Activated CD4-positive, alpha-beta memory T cell treated with anti-CD3 and anti-CD28 coated beads, Interleukin-2, amount 10 ng/mL, durations not matched to agents 7 days and 5 days (primary cell): Measurements from ENCODE around the gene ERCC8. TPM values are rescaled to one million over a fixed set of nuclear protein-coding genes. Genes with fewer than 3 reads are reported as not detected.
A peak's percentile ranks its signal among the peaks of the same experiment; 100 is the strongest.
"Not testable (repeated sequence)": the region's sequence is repeated elsewhere in the genome, so short reads cannot be mapped to it uniquely, and the experiment has no call there.

ENCODE experiments used
- CTCF ChIA-PET: fragments of 350-600 bp; sonication (Branson Sonifier 250); formaldehyde crosslinking; loops from one replicate; lab custom pipeline; 2021; ENCODE audit warnings: antibody characterized with exemption, inconsistent platforms; lab: Charles Lee
- POLR2A ChIA-PET: fragments of 350-600 bp; sonication (Branson Sonifier 250); formaldehyde crosslinking; loops from one replicate; lab custom pipeline; 2021; ENCODE audit warnings: antibody characterized with exemption; lab: Charles Lee
- DNase-seq: peaks from one replicate; pipeline ENCODE4 v3.0.0-alpha.2; 2020
- H3K27ac Mint-ChIP-seq: one replicate; pipeline ENCODE4 v1.8.0; 2021; ENCODE audit warnings: mild to moderate bottlenecking, mixed read lengths
- H3K27me3 Mint-ChIP-seq: one replicate; pipeline ENCODE4 v1.8.0; 2021; ENCODE audit warnings: mixed read lengths
- H3K36me3 Mint-ChIP-seq: one replicate; pipeline ENCODE4 v1.8.0; 2021; ENCODE audit warnings: low read depth, mixed read lengths
- H3K4me1 Mint-ChIP-seq: one replicate; pipeline ENCODE4 v1.8.0; 2021; ENCODE audit warnings: mixed read lengths
- H3K4me3 Mint-ChIP-seq: one replicate; pipeline ENCODE4 v1.8.0; 2021; ENCODE audit warnings: mild to moderate bottlenecking, mixed read lengths
- H3K9me3 Mint-ChIP-seq: one replicate; pipeline ENCODE4 v1.8.0; 2021; ENCODE audit warnings: mixed read lengths
- total RNA-seq, 2 experiments: library from RNA; stranded (reverse); gene quantifications; one replicate each; pipeline ENCODE4 v1.2.3, GENCODE V29; 2021

The ERCC8 gene, protein sequence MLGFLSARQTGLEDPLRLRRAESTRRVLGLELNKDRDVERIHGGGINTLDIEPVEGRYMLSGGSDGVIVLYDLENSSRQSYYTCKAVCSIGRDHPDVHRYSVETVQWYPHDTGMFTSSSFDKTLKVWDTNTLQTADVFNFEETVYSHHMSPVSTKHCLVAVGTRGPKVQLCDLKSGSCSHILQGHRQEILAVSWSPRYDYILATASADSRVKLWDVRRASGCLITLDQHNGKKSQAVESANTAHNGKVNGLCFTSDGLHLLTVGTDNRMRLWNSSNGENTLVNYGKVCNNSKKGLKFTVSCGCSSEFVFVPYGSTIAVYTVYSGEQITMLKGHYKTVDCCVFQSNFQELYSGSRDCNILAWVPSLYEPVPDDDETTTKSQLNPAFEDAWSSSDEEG
- total RNA-seq, result 1 to 10 TPM; 5.9 to 7.3 TPM

DNA sequence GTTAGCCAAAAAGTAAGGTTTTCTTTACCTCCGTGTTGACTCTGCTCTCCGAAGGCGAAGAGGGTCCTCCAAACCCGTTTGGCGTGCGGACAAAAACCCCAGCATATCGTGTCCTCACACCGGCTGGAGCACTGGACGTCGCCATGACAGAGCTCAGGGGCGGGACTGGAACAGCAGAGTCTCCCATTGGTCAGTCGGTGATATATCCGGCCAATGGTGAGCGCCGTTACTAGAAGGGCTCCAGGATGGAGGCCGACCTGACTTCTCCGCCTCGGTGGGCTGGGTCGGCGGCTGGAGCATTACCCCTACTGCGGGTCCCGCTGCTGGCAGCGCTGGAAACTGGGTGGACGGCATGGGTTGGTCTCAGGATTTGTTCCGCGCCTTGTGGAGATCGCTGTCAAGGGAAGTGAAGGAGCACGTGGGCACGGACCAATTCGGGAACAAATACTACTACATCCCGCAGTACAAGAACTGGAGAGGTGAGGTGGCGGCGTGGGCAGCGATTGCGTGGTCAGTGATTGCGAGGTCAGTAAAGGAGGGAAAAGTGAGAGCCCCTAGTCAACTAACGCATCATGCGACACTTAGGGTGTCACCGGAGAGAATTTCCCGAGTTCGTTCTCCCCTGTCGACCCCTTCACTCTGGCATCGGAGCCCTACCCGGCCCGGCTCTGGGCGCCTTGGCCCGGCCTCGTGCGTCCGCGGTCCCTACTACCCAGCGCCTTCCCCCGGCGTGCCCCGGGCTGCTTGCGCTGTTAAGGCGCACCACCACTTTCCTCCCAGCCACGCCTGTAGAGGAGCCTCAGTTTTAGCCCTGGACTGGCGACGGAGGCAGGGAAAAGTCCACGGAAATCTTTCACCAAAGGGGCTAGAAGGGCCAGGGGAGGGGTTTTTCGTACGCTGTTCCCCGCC, at the start of gene ERCC8, which contains the start of gene NDUFAF2:
Gene ERCC8, minus strand, starts transcription at position 167 of the 909 bp plus-strand sequence. Its CDS starts 62 bp downstream, at position 105.
Gene NDUFAF2, plus strand, starts transcription at position 302 of the 909 bp plus-strand sequence. Its CDS starts 51 bp downstream, at position 353.
- CTCF ChIA-PET, result interaction anchor here (0.5 to 1.5 kb wide), 7 partner anchors 13 to 1362 kb away, joined by 3 to 6 read pairs (median 3); partner anchors contain the start of gene ZSWIM6
- peak; percentile 91 for DNase-seq
- H3K4me3 Mint-ChIP-seq, result no peak within 1 kb of the TSS
- H3K27ac Mint-ChIP-seq, result no peak within 1 kb of the TSS
- POLR2A ChIA-PET, result interaction anchor here (0.8 to 3.9 kb wide), 6 partner anchors 8 to 386 kb away, joined by 3 to 24 read pairs (median 6); partner anchors contain the start of gene DEPDC1B
- no peaks in the 10 kb centered on the region for H3K9me3 Mint-ChIP-seq
- H3K36me3 Mint-ChIP-seq, result peaks cover 3% of the 10 kb centered on the region
- peaks cover 17% of the 10 kb centered on the region for H3K4me1 Mint-ChIP-seq
- no peaks in the 10 kb centered on the region for H3K27me3 Mint-ChIP-seq

DNA sequence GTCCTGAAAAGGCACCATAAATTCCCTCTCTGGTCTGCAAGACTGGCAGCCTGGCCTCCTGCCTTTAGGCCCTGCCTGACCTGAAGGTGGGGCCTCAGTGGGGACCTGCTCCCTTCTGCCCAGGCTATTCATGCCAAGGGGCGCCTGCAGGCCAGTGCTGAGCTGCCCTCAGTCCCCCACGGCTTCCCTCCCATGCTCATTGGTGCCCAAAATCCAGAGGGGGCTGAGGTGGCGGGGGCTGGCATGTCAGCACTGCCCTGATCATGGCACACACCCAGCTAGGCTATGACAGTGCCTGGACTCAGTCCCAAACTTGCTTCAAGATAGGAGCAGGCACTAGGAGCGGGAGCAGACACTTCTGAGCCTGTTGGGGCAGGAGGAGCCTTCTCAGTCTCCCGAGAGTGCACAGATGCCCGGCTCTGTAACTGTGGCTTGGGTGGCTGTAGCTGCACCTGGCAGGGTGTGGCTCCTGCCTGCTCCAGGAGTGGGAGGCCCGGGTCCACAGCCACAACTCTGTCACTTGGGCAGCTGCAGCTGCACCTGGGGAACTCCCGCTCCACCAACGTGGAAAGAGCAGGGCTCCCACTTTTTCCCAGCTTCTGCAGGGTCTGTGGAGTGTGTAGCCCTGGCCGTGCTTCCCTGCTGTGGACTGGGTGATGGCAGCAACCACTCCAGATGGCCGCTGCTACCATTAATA, 49.2 kb upstream of the ERCC8 start:
- Mint-ChIP-seq H3K36me3 (peaks cover 3% of the 10 kb centered on the region), H3K27me3 (no peaks in the 10 kb centered on the region), H3K4me3 (no peak overlapping the region), H3K27ac (no peak overlapping the region), H3K9me3 (peaks cover 16% of the 10 kb centered on the region), H3K4me1 (no peaks in the 10 kb centered on the region)
- CTCF ChIA-PET, result no interaction called here
- POLR2A ChIA-PET, result interaction anchor here (0.8 kb wide), 1 partner anchor 13 kb away, joined by 3 read pairs; no protein-coding TSS in a partner anchor
- DNase-seq, result no peak

DNA sequence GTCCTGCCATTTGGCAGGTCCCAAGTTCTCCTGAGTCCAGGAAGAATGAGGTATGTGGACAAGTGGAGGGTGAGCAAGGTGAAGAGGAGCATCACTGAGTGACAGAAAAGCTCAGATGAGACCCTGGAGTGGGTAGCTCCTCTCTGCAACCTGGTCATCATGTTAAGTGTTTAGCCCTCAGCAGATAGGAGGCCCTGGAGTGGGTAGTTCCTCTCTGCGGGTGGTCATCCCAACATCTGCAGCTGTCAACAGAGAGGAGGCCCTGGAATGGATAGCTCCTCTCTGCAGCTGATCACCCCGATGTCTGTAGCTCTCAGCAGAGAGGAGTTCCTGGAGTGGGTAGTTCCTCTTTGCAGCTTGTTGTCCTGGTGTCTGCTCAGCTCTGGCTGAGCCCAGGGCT, 48.6 kb upstream of the ERCC8 start:
- peaks cover 16% of the 10 kb centered on the region for H3K9me3 Mint-ChIP-seq
- no peaks in the 10 kb centered on the region for H3K4me1 Mint-ChIP-seq
- POLR2A ChIA-PET, result interaction anchor here (0.8 kb wide), 1 partner anchor 13 kb away, joined by 3 read pairs; no protein-coding TSS in a partner anchor
- no peaks in the 10 kb centered on the region for H3K27me3 Mint-ChIP-seq
- no peak overlapping the region for H3K4me3 Mint-ChIP-seq
- DNase-seq, result no peak
- CTCF ChIA-PET, result no interaction called here
- peaks cover 3% of the 10 kb centered on the region for H3K36me3 Mint-ChIP-seq
- H3K27ac Mint-ChIP-seq, result no peak overlapping the region

DNA sequence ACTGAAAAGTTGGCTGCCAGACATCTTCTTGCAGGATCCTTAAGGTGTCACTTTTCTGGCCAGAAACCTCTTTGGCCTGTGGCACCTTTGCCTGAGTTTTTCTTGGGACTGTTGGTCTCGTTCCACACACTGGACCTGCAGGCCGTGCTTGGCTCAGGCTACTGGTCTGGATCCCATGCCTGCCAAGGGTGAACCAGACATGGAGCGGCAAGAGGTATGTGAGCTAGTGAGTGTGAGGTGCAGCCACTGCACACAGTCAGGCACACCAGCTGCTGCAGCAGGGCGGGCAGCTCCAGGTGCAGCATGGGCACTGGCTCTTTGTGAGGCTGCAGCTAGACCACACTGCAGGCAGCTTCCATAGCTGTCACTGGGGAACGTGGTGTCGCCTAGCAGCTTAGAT, 48.0 kb upstream of the ERCC8 start:
- Mint-ChIP-seq H3K9me3 (peaks cover 16% of the 10 kb centered on the region), H3K4me1 (no peaks in the 10 kb centered on the region)
- CTCF ChIA-PET, result no interaction called here

DNA sequence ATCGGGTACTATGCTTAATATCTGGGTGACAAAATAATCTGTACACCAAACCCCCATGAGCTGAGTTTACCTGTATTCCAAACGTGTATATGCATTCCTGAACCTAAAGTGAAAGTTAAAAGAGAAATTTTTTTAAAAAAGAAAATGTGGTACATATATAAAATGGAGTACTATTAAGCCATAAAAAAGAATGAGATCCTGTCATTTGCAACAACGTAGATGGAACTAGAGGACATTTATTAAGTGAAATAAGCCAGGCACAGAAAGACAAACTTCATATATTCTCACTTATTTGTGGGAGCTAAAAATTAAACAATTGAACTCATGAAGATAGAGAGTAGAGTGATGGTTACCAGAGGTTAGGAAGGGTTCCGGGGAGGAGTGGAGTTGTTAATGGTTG, 44.9 kb upstream of the ERCC8 start:
- Mint-ChIP-seq H3K4me1 (no peaks in the 10 kb centered on the region), H3K27me3 (no peaks in the 10 kb centered on the region), H3K9me3 (peaks cover 20% of the 10 kb centered on the region), H3K36me3 (peaks cover 10% of the 10 kb centered on the region), H3K4me3 (no peak overlapping the region), H3K27ac (no peak overlapping the region)
- no peak for DNase-seq
- CTCF ChIA-PET, result no interaction called here
- POLR2A ChIA-PET, result no interaction called here

More for the DNA sequence above, 48.0 kb upstream of the ERCC8 start:
- Mint-ChIP-seq H3K27me3 (no peaks in the 10 kb centered on the region), H3K27ac (no peak overlapping the region), H3K36me3 (peaks cover 3% of the 10 kb centered on the region), H3K4me3 (no peak overlapping the region)
- no peak for DNase-seq
- POLR2A ChIA-PET, result no interaction called here

DNA sequence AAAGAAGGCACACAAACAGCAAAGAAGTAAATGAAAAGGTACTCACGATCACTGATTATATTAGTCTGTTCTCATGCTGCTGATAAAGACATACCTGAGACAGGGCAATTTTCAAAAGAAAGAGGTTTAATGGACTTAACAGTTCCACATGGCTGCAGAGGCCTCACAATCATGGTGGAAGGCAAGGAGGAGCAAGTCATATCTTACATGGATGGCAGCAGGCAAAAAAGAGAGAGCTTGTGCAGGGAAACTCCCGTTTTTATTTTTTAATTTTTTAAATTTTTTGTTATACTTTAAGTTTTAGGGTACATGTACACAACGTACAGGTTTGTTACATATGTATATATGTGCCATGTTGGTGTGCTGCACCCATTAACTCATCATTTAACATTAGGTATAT, 37.3 kb upstream of the ERCC8 start:
- CTCF ChIA-PET, H3K36me3 Mint-ChIP-seq: not testable (repeated sequence)
- H3K9me3 Mint-ChIP-seq, result peaks cover 22% of the 10 kb centered on the region

DNA sequence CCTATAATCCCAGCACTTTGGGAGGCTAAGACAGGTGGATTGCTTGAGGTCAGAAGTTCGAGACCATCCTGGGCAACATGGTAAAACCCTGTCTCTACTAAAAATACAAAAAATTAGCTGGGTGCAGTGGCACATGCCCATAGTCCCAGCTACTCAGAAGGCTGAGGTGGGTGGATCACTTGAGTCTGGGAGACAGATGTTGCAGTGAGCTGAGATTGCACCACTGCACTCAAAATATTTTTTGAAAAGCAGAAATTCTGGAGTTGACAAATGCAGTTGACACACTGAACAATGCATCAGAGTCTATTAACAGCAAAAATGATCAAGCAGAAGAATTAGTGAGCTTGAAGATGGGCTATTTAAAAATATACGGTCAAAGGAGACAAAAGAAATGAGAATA, 35.6 kb upstream of the ERCC8 start:
- DNase-seq, result no peak
- no peaks in the 10 kb centered on the region for H3K4me1 Mint-ChIP-seq
- ChIA-PET CTCF (no interaction called here), POLR2A (interaction anchor here (0.8 kb wide), 1 partner anchor 14 kb away, joined by 3 read pairs; no protein-coding TSS in a partner anchor)
- H3K27me3 Mint-ChIP-seq, result no peaks in the 10 kb centered on the region
- H3K27ac Mint-ChIP-seq, result no peak overlapping the region
- H3K36me3 Mint-ChIP-seq, result no peaks in the 10 kb centered on the region
- H3K4me3 Mint-ChIP-seq, result no peak overlapping the region
- peaks cover 15% of the 10 kb centered on the region for H3K9me3 Mint-ChIP-seq

More for the DNA sequence above, 37.3 kb upstream of the ERCC8 start:
- H3K27ac Mint-ChIP-seq, DNase-seq, H3K27me3 Mint-ChIP-seq, H3K4me1 Mint-ChIP-seq, POLR2A ChIA-PET, H3K4me3 Mint-ChIP-seq: not testable (repeated sequence)

DNA sequence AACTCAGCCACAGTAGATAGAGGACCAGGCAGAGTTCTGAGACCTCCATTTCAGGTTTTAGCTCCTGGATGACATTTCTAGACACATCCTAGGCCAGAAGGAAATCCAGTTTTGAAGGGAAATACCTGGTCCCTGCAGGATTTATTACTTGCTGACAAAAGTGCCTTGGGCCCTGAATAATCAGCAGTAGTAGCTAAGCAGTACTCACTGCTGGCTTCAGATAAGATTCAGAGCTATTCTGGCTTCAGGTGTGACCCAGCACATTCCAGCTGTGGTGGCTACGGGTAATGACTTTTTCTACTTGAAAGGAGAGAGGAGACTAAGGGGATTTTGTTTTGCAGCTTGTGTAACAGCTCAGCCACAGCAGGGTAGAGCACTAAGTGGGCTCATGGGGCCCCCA, 34.1 kb upstream of the ERCC8 start:
- ChIA-PET POLR2A (no interaction called here), CTCF (no interaction called here)
- Mint-ChIP-seq H3K36me3 (peaks cover 2% of the 10 kb centered on the region), H3K27ac (no peak overlapping the region), H3K4me1 (no peaks in the 10 kb centered on the region), H3K27me3 (no peaks in the 10 kb centered on the region), H3K4me3 (no peak overlapping the region), H3K9me3 (peaks cover 15% of the 10 kb centered on the region)
- DNase-seq, result no peak

DNA sequence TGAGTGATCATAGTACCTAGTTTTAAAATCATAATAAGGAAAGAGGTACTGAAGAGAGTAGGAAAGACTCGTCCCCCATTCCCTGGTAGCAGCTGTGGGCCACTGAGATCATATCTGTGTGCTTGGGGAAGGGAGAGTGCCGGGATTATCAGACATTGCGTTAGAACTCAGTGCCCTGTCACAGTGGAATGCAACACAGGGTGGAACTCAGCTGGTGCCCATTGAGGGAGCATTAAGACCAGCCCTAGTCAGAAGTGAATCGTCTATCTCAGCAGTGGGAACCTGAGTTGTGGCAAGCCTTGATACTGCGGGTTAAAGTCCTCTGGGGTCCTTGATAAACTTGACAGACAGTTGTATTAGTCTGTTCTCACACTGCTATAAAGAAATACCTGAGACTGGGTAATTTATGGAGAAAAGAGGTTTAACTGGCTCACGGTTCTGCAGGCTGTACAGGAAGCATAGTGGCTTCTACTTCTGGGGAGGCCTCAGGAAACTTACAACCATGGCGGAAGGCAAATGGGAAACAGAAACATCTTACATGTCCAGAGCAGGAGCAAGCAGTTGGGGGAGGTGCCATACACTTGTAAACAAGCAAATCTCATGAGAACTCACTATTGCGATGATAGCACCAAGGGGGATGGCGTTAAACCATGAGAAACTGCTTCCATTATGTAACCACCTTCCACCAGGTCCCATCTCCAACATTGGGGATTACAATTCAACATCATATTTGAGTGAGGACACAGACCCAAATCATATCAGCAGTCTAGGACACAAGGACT, 33.3 kb upstream of the ERCC8 start:
- no peaks in the 10 kb centered on the region for H3K27me3 Mint-ChIP-seq
- H3K4me3 Mint-ChIP-seq, result no peak overlapping the region
- ChIA-PET CTCF (interaction anchor here (0.7 kb wide), 1 partner anchor 25 kb away, joined by 3 read pairs; no protein-coding TSS in a partner anchor), POLR2A (no interaction called here)
- H3K27ac Mint-ChIP-seq, result no peak overlapping the region
- DNase-seq, result no peak
- H3K4me1 Mint-ChIP-seq, result no peaks in the 10 kb centered on the region
- peaks cover 15% of the 10 kb centered on the region for H3K9me3 Mint-ChIP-seq
- peaks cover 2% of the 10 kb centered on the region for H3K36me3 Mint-ChIP-seq

DNA sequence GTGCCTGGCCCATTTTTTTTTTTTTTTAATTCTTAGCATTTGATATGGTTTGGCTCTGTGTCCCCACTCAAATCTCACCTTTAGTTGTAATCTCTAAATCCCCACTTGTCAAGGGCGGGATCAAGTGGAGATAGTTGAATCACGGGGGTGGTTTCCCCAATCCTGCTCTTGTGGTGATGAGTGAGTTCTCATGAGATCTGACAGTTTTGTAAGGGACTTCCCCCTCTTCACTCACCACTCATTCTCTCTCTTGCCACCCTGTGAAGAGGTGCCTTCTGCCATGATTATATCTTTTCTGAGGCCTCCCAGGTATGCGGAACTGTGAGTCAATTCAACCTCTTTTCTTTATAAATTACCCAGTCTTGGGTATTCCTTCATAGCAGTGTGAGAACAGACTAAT, 27.4 kb upstream of the ERCC8 start:
- no peaks in the 10 kb centered on the region for H3K27me3 Mint-ChIP-seq
- ChIA-PET POLR2A (no interaction called here), CTCF (no interaction called here)
- peaks cover 13% of the 10 kb centered on the region for H3K9me3 Mint-ChIP-seq
- peaks cover 5% of the 10 kb centered on the region for H3K36me3 Mint-ChIP-seq
- H3K4me1 Mint-ChIP-seq, result peaks cover 4% of the 10 kb centered on the region
- no peak for DNase-seq
- H3K4me3 Mint-ChIP-seq, result no peak overlapping the region
- no peak overlapping the region for H3K27ac Mint-ChIP-seq

DNA sequence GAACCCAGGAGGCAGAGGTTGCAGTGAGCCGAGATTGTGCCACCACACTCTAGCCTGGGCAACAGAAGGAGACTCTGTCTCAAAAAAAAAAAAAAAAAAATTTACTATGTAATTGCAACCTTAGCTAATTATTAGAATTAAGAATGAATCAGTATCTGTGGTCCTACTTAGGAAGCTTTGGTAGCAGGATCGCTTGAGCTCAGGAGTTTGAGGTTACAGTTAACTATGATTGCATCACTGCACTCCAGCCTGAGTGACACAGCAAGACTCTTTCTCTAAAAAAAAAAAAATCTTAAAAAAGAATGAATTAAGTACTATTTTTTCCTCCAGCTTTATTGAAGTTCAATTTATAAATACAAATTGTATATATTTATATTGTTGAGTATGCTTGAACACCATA, 16.8 kb upstream of the ERCC8 start:
- POLR2A ChIA-PET, result no interaction called here
- Mint-ChIP-seq H3K27ac (no peak overlapping the region), H3K4me3 (no peak overlapping the region)

DNA sequence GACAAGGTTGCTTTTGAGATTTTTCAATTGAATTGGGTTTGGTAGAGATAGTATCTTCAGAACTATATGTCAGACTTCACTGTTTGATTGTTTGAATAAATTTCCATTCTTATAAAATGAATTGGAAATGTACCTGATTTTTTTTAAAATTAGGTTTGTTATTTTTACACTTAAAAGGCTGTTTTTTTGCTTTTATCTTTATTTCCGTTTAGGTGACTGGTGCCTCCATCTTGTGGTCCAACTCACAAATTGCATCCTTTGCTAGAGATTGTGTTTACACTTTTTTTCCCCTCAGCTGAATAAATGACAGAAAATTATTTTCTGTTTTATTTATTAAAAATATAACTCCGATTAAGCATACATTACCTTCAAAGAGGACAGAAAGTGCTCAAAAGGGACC, 15.7 kb upstream of the ERCC8 start:
- H3K27me3 Mint-ChIP-seq, result no peaks in the 10 kb centered on the region
- CTCF ChIA-PET, result interaction anchor here (1.5 to 3.5 kb wide), 3 partner anchors 15 to 698 kb away, joined by 3 to 15 read pairs (median 4); partner anchors contain the start of genes ERCC8 and NDUFAF2

More for the DNA sequence above, 16.8 kb upstream of the ERCC8 start:
- Mint-ChIP-seq H3K36me3 (peaks cover 3% of the 10 kb centered on the region), H3K4me1 (no peaks in the 10 kb centered on the region), H3K9me3 (no peaks in the 10 kb centered on the region), H3K27me3 (no peaks in the 10 kb centered on the region)
- CTCF ChIA-PET, result interaction anchor here (0.6 to 0.9 kb wide), 5 partner anchors 201 to 1161 kb away, joined by 3 read pairs; no protein-coding TSS in a partner anchor
- DNase-seq, result no peak

More for the DNA sequence above, 15.7 kb upstream of the ERCC8 start:
- Mint-ChIP-seq H3K4me3 (no peak overlapping the region), H3K36me3 (no peaks in the 10 kb centered on the region), H3K9me3 (no peaks in the 10 kb centered on the region), H3K27ac (no peak overlapping the region), H3K4me1 (no peaks in the 10 kb centered on the region)
- POLR2A ChIA-PET, result no interaction called here
- no peak for DNase-seq
